Testis (tissue), 2 donors: ENCODE measurements around the gene MYOM3.

Source experiments
- CTCF ChIP-seq, 3 experiments: fragments of 450-650 bp in 2 of 3; fragments of 200-600 bp in 1 of 3; sonication (generic) in 1 of 3; IDR thresholded peaks; one replicate each; pipeline ENCODE4 v1.5.1; 2016 to 2019; ENCODE audit warnings: antibody characterized with exemption in 3 of 3, mild to moderate bottlenecking in 2 of 3, moderate library complexity in 1 of 3
- POLR2A ChIP-seq: fragments of 450-650 bp; IDR thresholded peaks from one replicate; pipeline ENCODE4 v1.6.1; 2017; ENCODE audit warnings: antibody characterized with exemption, mild to moderate bottlenecking, moderate library complexity

GRCh38 chr1:24107462-24108138 lies 4.3 kb downstream of the MYOM3 start:
- no peak for TF ChIP-seq CTCF (IDR thresholded peaks at IDR 0.05)
- no peak for TF ChIP-seq POLR2A
